ENCODE results near the gene HEXD.
"Not testable (repeated sequence)": the region's sequence is repeated elsewhere in the genome, so short reads cannot be mapped to it uniquely, and the experiment has no call there.

HEXD gene

GRCh38 chr17:82397449-82398335, 20.5 kb upstream of the HEXD start:
- DNase-seq = no peak

DNA sequence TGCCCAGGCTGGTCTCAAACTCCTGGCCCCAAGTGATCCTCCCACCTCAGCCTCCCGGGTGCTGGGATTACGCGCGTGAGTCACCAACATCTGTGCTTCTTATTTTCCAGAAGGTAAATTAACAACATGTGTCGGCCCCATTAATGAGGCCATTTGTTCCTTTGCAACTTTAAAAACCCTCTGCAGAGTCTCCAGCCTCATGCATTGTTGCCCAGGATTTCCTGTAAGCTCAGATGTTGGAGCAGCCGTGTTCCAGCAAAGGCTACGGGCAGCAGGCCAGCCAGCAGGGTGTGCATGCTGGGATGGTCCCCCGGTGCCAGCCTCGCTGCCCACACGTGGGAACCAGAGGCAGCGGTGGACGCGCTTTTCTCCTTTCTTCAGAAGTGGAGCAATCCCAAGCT, 19.1 kb upstream of the HEXD start:
- DNase-seq = no peak

DNA sequence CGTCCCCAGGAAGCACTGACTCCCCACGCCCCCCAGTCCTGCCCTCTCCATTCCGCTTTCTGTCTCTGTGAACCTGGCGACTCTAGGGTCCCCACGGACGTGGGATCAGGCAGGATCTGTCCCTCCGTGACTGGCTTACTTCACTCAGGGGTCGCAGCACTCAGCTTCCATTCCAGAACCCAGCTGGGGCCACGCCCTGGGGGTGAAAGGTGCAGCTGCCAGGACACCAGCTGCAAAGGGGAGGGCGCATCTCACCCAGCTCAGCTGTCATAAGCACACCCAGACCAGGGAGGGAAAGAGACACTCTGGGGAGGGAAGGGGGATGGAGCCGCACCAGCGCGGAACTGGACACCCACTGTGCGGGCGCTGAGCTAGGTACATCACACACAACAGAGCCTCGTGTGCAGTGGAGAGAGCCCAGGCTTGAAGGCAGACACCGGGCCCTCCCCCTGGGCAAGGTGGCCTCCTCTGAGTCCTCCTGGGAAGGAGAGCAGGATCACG, 18.5 kb upstream of the HEXD start:
- DNase-seq = no peak

DNA sequence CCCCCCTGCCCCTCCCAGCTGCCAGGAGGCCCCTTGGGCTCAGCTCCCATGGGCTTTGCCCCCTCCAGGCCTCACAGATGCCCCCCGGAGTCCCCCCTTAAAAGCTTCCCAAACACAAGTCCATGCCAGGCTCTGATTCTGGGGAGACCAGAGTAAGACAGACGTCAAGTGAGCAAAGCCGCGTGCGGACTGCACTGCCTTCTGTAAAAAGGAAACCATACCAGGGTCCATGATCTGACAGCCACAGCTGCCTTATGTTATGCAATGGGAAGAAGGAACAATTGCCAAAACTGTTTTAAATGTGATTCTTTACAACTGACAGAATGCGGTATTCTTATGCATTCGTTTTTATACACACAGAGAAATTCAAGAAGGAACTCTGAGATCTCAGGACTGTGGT, 17.9 kb upstream of the HEXD start:
- peak; percentile 28 for DNase-seq

GRCh38 chr17:82400830-82401229, 17.3 kb upstream of the HEXD start:
- DNase-seq = peak; percentile 88

DNA sequence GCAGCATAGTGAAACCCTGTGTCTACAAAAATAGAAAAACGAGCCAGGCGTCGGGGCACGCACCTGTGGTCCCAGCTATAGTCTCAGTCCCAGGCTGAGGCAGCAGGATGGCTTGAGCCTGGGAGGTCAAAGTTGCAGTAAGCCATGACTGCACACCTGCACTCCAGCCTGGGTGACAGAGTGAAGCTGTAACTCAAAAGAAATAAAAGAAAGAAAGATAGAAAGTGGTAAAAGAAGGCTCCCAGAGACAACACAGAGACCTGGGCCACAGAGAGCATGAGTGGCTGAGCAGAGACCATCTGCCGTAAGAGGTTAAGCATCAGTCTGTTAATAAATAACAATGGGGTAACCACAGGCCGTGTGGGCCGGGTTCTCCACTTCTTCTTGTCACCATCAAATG, 15.3 kb upstream of the HEXD start:
- DNase-seq = no peak

DNA sequence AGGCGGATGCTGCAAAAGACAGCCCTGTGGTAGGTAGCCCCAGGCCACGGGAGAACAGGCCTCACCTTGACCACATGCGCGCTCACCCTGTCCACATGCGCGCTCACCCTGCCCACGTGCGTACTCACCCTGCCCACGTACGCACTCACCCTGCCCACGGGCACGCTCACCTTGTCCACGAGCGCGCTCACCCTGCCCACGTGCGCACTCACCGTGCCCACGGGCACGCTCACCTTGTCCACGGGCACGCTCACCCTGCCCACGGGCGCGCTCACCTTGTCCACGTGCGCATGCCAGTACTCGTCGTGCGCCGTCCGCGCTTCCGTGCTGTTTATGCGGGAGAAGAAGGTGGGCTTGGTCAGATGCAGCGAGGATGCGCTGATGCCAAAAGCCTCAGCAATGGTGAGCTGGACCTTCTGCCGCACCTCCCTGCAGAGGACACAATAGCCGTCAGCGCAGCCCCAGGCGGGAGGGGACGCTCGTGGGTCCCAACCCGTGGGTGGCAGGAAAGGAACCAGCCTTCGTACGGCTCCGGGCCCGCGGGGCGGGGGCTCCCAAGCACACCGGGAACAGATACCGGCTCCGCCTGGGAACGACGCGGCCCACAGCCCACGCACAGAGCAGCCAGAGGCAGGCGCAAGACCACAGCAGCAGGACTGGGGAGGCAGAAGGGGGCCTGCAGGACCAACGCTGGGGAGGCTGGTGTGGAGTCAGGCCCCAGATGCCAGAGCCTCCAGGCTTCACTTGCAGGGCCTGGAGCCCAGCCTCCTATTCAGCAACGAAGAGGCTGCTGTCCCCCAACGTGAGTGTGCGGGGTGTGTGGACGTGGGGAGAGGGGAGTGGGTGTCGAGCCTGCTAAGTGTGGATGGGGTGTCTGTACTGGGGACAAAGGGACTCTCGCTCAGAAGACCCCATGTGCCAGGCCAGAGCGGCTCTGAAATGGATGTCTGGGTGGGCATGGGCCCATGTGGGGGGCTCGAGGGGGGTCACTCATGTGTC, 14.2 kb upstream of the HEXD start:
- no peak for DNase-seq

- no peak for DNase-seq
Measured at GRCh38 chr17:82405051-82405450, 13.1 kb upstream of the HEXD start.

DNA sequence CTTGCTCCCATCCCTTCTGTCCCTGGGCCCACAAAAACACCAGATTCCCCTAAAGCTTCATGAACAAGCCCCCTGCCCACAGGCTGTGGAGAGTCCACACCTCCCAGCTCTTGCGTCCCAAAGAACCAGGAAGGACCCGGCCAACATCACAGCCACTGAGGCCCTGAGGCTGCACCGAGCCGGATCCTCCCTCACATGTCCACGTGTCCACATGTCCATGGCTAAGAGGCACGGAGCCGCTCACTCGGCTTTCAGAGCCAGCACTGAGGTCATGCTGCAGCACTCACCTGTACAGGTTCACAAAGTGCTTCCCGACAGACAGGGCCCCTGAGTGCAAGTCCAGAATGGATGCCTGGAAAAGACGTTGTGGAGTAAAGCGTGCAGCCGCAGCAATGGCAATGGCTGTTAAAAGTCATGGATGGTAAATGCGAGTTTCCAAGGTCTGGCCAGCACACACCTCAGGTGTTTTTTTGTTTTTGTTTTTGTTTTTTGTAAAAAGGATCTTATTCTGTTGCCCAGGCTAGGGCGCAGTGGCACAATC, 11.9 kb upstream of the HEXD start:
- no peak for DNase-seq

DNA sequence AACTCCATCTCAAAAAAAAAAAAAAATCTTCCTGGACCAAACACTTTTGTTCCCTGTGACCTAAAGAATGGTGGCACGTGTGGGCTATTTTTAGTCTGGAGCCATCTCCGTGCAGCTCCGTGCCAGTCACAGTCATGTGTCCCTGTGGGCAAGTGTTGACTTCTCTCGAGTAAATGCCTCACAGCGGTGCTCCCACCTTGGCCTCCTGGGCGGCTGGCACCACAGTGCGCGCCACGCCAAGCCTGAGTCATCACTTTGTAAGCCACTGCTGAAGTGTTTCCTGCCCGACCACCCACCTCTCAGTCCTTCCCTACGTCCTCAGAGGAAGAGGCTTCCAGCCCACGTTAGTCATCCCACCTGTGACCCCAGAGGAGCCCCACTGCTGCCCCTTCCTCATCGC, 10.9 kb upstream of the HEXD start:
- no peak for DNase-seq

DNA sequence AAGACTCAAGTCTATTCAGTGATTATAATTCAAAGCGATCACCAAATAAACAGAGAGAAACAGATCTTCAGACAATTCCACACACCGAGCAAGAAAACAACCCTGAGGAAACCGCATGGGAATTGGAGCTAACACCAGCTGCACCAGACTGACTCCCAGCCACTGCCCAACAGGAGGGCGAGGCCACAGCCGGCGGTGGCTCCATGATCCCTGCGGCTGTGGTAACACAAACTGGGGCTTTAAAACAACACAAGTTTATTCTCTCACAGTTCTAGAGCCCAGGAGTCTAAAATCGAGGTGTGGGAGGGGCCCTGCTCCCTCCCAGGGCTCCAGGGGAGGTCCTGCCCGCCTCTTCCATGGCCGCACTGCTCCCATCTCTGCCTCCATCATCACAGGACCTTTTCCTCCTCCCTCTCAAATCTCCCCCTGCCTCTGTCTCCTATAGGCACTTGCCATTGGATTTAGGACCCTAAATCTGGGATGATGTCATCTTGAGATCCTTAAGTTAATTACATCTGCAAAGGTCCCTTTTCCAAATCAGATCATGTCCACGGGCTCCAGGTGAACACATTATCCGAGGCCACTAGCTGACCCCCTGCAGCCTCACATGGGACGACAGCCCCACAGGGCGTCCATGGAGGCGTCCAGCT, 9.7 kb upstream of the HEXD start:
- no peak for DNase-seq

DNA sequence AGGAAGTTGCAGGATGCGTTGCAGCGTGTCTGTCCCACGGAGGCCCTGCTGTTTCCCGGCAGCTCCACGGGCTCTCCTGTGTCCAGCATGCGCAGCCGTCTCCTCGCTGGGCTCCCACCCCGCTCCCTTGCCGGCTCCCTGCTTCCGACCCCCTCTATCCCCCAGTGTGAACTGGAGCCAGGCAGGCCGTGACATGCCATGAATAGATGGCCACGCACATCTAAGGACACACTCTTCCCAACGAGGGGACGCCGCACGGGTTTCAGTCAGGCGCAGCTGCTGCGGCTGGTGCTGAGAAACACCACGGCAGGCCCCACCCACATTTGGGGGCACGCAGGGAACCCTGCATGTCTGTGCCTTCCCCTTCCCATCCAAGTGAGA, 9.2 kb upstream of the HEXD start:
- no peak for DNase-seq

DNA sequence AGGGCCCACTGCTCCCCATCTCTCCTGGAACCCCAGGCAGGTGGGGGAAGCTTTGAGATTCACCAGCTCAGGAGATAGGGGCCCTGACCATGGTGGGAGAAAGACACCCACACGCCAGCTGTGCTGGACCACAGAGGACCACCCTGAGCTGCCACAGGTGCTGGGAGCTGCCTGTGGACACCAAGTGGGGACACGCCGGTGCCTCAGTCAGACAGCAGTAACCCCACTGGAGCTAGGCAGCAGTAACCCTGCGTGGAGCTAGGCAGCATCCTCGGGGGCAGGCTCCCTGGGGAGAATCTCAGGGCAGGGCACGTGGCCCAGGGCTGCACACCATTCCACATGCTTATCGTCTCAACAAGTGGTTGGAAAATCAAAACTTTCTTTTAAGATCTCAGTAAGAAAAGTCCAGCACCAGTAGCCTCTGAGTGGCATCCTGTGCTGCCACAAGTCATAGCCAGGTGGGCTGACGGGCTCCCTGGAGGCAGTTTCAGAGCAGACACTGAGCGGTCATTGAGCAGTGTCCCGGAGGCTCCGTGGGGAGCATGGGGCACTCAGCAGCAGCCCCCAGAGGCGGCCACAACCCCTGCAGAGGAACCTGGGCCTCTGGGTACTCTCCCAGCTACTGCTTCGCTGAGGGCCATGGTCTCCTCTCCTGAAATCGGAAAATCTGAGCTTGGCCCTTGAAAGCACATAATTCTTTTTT, 8.0 kb upstream of the HEXD start:
- DNase-seq = no peak

- no peak for DNase-seq
Measured at GRCh38 chr17:82411396-82412053, 6.6 kb upstream of the HEXD start.

- not testable (repeated sequence) for DNase-seq
Measured at GRCh38 chr17:82412081-82412480, 6.1 kb upstream of the HEXD start.

DNA sequence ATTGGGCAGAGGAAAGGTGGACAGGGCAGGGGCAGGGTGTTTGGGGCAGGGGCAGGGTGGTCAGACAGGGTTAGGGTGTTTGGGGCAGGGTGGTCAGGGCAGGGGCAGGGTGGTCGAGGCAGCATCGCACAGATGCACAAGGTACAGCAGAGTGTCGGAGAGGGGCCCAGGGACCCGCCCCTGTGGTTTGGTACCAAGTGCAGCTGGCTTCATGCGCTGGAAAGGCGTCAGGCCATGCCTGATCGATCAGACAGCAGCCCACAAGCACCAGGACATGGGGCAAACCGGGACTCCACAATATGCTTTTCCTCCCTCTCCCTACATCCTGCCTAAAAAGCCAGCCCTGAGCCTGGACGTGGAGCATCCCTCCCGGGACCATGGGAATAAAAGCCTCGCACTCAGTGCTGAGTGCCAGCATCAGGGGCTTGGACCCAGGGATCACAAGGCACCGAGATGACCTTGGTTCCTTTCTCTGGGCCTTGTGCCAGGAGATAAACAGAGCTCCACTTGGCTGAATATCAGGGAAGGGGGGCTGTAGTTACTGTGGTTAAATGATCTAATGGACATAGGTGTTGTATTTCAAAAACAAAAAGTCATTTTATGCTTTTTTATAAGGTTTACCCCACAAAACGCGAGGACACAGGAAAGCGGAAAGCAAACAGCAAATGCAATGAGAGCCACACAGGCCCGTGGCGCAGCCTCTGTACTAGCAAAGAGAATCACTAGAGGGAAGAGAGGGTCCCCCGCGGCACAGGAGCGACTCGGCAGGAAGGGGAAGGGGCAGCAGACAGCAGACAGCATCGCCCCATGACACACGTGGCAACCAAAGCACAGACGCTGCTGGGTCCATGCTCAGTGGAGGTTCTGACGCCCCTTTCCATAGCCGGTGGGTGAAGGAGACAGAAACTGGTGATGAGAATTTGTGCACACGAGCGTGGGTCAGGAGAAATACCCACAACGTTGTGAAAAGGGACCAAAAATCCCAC, 5.3 kb upstream of the HEXD start:
- DNase-seq = no peak

DNA sequence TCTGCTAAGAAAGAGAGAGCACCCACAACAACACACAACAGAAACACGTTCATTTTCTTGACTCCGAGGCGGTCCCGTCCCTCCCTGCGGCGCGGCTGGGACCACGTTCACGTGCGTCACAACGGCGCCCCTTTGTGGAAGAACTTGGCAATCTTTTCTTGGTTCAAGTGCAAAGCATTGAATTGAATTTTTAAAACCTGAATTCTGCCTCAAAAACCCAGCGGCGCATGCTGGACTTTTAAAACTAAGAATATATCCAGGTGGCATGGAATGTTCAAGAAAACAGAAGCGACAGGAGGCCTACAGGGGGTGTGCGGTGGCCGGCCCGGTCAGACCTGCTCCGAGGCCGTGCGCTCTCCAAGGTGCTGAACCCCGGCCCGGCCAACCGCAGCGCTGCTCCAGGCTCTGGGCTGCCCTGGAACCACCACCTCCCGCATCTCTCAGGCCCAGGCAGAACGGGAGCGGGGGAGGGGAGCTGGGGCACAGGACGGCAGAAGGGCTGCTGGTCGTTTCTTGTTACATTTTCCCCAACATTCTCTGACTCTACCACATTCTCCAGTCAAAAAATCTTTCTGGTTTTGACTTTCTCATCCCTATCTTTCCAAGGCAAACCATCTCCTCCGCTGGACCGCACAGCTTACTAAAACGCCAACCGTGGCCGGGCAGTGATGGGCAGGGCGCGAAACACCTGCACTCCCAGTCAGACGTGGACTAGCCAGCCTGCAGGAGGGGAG, 3.4 kb upstream of the HEXD start:
- DNase-seq = peak; percentile 34

DNA sequence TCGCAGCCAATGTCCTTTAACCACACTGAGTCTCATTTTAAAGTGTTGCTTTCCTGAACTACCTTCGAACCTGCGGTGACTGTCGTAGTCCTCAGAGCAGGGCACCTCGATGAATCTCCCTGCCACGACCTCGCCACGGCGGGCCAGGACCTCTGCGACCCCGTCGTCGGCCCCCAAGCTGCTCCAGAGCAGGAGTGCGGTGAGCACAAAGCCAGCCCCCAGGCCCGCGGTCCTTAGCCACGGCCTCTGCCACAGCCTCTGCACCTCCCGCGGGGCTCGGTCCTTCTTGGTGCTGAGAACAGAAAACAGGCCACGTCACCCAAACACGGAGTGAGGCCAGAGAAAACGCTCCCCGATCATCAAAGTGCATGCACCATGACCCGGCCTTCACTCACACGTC, 2.8 kb upstream of the HEXD start:
- DNase-seq = no peak

DNA sequence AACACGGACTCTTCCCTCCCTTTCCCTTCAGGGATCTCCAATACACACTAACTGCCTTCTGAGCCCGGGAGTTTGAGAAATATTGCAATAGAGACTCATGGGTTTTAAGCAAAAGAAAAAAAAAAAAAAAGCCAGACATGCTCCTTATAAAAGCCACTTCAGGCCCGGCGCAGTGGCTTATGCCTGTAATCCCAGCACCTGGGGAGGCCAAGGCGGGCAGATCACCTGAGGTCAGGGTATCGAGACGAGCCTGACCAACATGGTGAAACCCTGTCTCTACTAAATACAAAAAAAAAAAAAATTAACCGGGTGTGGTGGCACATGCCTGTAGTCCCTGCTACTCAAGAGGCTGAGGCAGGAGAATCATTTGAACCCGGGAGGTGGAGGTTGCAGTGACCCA, 2.4 kb upstream of the HEXD start:
- no peak for DNase-seq

- DNase-seq = no peak
Measured at GRCh38 chr17:82416264-82416663, 1.9 kb upstream of the HEXD start.
